WTC11 (cell line): Measurements from ENCODE around the gene ROR2. TPM values are rescaled to one million over a fixed set of nuclear protein-coding genes. Genes with fewer than 3 reads are reported as not detected.

Experiments used
- ATAC-seq: fragments of 200-7000 bp; cut with Tn5 transposase; 2 replicates; pipeline ENCODE4 v1.10.0; 2021; ENCODE audit warnings: mild to moderate bottlenecking, moderate library complexity
- CTCF ChIA-PET: fragments of 300-600 bp; sonication (Branson Sonifier 250); formaldehyde crosslinking; loops from one replicate; lab custom pipeline; 2021; ENCODE audit warnings: antibody characterized with exemption; lab: Charles Lee
- POLR2A ChIA-PET: fragments of 350-600 bp; sonication (Branson Sonifier 250); formaldehyde crosslinking; loops from one replicate; lab custom pipeline; 2021; ENCODE audit warnings: antibody characterized with exemption; lab: Charles Lee
- DNase-seq: peaks from one replicate; pipeline ENCODE4 v3.0.0; 2021; ENCODE audit warnings: low spot score
- H3K27ac Mint-ChIP-seq: 2 replicates; pipeline ENCODE4 v1.8.0; 2021; ENCODE audit warnings: mixed read lengths
- H3K27me3 Mint-ChIP-seq: 2 replicates; pipeline ENCODE4 v1.8.0; 2021; ENCODE audit warnings: low read depth, mild to moderate bottlenecking, moderate library complexity, mixed read lengths
- H3K36me3 Mint-ChIP-seq: 2 replicates; pipeline ENCODE4 v1.8.0; 2021; ENCODE audit warnings: mixed read lengths
- H3K4me1 Mint-ChIP-seq: 2 replicates; pipeline ENCODE4 v1.8.0; 2022; ENCODE audit warnings: mixed read lengths
- H3K4me3 Mint-ChIP-seq: 2 replicates; pipeline ENCODE4 v1.8.0; 2021; ENCODE audit warnings: mild to moderate bottlenecking, moderate library complexity, mixed read lengths
- H3K9me3 Mint-ChIP-seq: 2 replicates; pipeline ENCODE4 v1.8.0; 2021; ENCODE audit warnings: mixed read lengths
- ATF1 ChIP-seq: sonication (generic); formaldehyde crosslinking; IDR thresholded peaks from 2 replicates; pipeline ENCODE4 v1.8.1; 2023; ENCODE audit warnings: mild to moderate bottlenecking, moderate library complexity, missing genetic modification reagents
- CREM ChIP-seq: sonication (generic); formaldehyde crosslinking; IDR thresholded peaks from 2 replicates; pipeline ENCODE4 v1.8.1; 2022; ENCODE audit warnings: mild to moderate bottlenecking, missing genetic modification reagents, moderate library complexity
- E2F4 ChIP-seq: sonication (generic); formaldehyde crosslinking; IDR thresholded peaks from 2 replicates; pipeline ENCODE4 v1.8.1; 2022; ENCODE audit warnings: low read depth, mild to moderate bottlenecking, moderate library complexity, missing genetic modification reagents, borderline replicate concordance
- ELF4 ChIP-seq: sonication (generic); formaldehyde crosslinking; IDR thresholded peaks from 2 replicates; pipeline ENCODE4 v1.8.1; 2022; ENCODE audit warnings: low read depth, mild to moderate bottlenecking, moderate library complexity, missing genetic modification reagents
- ESRRA ChIP-seq: sonication (generic); formaldehyde crosslinking; IDR thresholded peaks from 2 replicates; pipeline ENCODE4 v1.8.1; 2022; ENCODE audit warnings: mild to moderate bottlenecking, missing genetic modification reagents, borderline replicate concordance
- FOXP1 ChIP-seq: sonication (generic); formaldehyde crosslinking; IDR thresholded peaks from 2 replicates; pipeline ENCODE4 v1.8.0; 2022; ENCODE audit warnings: missing genetic modification reagents, mild to moderate bottlenecking, moderate library complexity, borderline replicate concordance
- GABPB1 ChIP-seq: sonication (generic); formaldehyde crosslinking; IDR thresholded peaks from 2 replicates; pipeline ENCODE4 v1.8.1; 2023; ENCODE audit warnings: mild to moderate bottlenecking, missing genetic modification reagents
- GTF2I ChIP-seq: fragments of 250-450 bp; sonication (Bioruptor Pico); conservative IDR thresholded peaks from 2 replicates; pipeline ENCODE4 v1.4.0; 2021; ENCODE audit warnings: mild to moderate bottlenecking
- IRF1 ChIP-seq: sonication (generic); formaldehyde crosslinking; IDR thresholded peaks from 2 replicates; pipeline ENCODE4 v1.8.0; 2023; ENCODE audit warnings: missing genetic modification reagents
- IRF2 ChIP-seq: sonication (generic); formaldehyde crosslinking; IDR thresholded peaks from 2 replicates; pipeline ENCODE4 v1.8.0; 2022; ENCODE audit warnings: low read depth, missing genetic modification reagents, borderline replicate concordance
- NFATC4 ChIP-seq: fragments of 250-450 bp; sonication (Bioruptor Pico); IDR thresholded peaks from 2 replicates; pipeline ENCODE4 v1.9.0; 2021; ENCODE audit warnings: mild to moderate bottlenecking
- NR2C2 ChIP-seq: sonication (generic); formaldehyde crosslinking; IDR thresholded peaks from 2 replicates; pipeline ENCODE4 v1.8.0; 2022; ENCODE audit warnings: mild to moderate bottlenecking, missing genetic modification reagents
- OVOL2 ChIP-seq: fragments of 250-450 bp; sonication (Bioruptor Pico); IDR thresholded peaks from 2 replicates; pipeline ENCODE4 v1.9.0; 2021; ENCODE audit warnings: mild to moderate bottlenecking, borderline replicate concordance
- PRDM15 ChIP-seq: sonication (generic); formaldehyde crosslinking; IDR thresholded peaks from 2 replicates; pipeline ENCODE4 v1.8.0; 2022; ENCODE audit warnings: missing genetic modification reagents
- SOX15 ChIP-seq: fragments of 250-450 bp; sonication (Bioruptor Pico); IDR thresholded peaks from 2 replicates; pipeline ENCODE4 v1.9.0; 2021; ENCODE audit warnings: mild to moderate bottlenecking
- SP1 ChIP-seq: sonication (generic); formaldehyde crosslinking; conservative IDR thresholded peaks from 2 replicates; pipeline ENCODE4 v1.8.1; 2022; ENCODE audit warnings: missing genetic modification reagents
- TEAD1 ChIP-seq: sonication (generic); formaldehyde crosslinking; IDR thresholded peaks from 2 replicates; pipeline ENCODE4 v1.8.0; 2022; ENCODE audit warnings: mild to moderate bottlenecking, missing genetic modification reagents
- TEAD4 ChIP-seq: sonication (generic); formaldehyde crosslinking; IDR thresholded peaks from 2 replicates; pipeline ENCODE4 v1.8.0; 2022; ENCODE audit warnings: mild to moderate bottlenecking, missing genetic modification reagents
- TP53 ChIP-seq: sonication (generic); formaldehyde crosslinking; IDR thresholded peaks from 2 replicates; pipeline ENCODE4 v1.8.1; 2023; ENCODE audit warnings: mild to moderate bottlenecking, missing genetic modification reagents
- USF2 ChIP-seq: sonication (generic); formaldehyde crosslinking; IDR thresholded peaks from 2 replicates; pipeline ENCODE4 v1.8.1; 2023; ENCODE audit warnings: mild to moderate bottlenecking, missing genetic modification reagents, moderate library complexity
- ZMAT4 ChIP-seq: fragments of 250-450 bp; sonication (Bioruptor Pico); IDR thresholded peaks from 2 replicates; pipeline ENCODE4 v1.9.0; 2021; ENCODE audit warnings: mild to moderate bottlenecking
- ZNF121 ChIP-seq: sonication (generic); formaldehyde crosslinking; IDR thresholded peaks from 2 replicates; pipeline ENCODE4 v1.8.0; 2023; ENCODE audit warnings: missing genetic modification reagents
- ZNF232 ChIP-seq: sonication (generic); formaldehyde crosslinking; IDR thresholded peaks from 2 replicates; pipeline ENCODE4 v1.8.0; 2022; ENCODE audit warnings: mild to moderate bottlenecking, missing genetic modification reagents
- ZNF423 ChIP-seq: fragments of 250-450 bp; sonication (Bioruptor Pico); IDR thresholded peaks from 2 replicates; pipeline ENCODE4 v2.1.2; 2022; ENCODE audit warnings: mild to moderate bottlenecking, moderate library complexity
- ZNF425 ChIP-seq: fragments of 250-450 bp; sonication (Bioruptor Pico); conservative IDR thresholded peaks from 2 replicates; pipeline ENCODE4 v1.9.0; 2021; ENCODE audit warnings: mild to moderate bottlenecking
- ZNF671 ChIP-seq: fragments of 250-450 bp; sonication (Bioruptor Pico); IDR thresholded peaks from 2 replicates; pipeline ENCODE4 v1.8.0; 2021; ENCODE audit warnings: mild to moderate bottlenecking
- total RNA-seq: library from RNA; stranded (reverse); gene quantifications from 3 replicates; pipeline ENCODE4 v1.2.3, GENCODE V29; 2021

Gene ROR2
- total RNA-seq, 1 experiment from 2014 or later, result 19.8 TPM

- TF ChIP-seq USF2 (CRISPR knock-in tag), result no peak
- TF ChIP-seq TP53, result no peak
Observed at GRCh38 chr9:91879231-91879630, 70.8 kb downstream of the ROR2 start (continued).

- H3K36me3 Mint-ChIP-seq, result no peaks in the 10 kb centered on the region
- POLR2A ChIA-PET, result interaction anchor here (0.6 kb wide), 1 partner anchor 14 kb away, joined by 6 read pairs; no protein-coding TSS in a partner anchor
- H3K27ac Mint-ChIP-seq, result no peak overlapping the region
- H3K4me3 Mint-ChIP-seq, result no peak overlapping the region
- ATAC-seq, result no peak
- DNase-seq, result no peak
- CTCF ChIA-PET, result no interaction called here
- TF ChIP-seq ATF1 (CRISPR knock-in tag) (no peak), SP1 (CRISPR knock-in tag) (no peak), ZMAT4 (CRISPR knock-in tag) (no peak), SOX15 (CRISPR knock-in tag) (no peak), OVOL2 (CRISPR knock-in tag) (no peak), FOXP1 (CRISPR knock-in tag) (no peak), NFATC4 (CRISPR knock-in tag) (no peak), TEAD4 (CRISPR knock-in tag) (no peak), IRF2 (CRISPR knock-in tag) (no peak), E2F4 (no peak), GTF2I (CRISPR knock-in tag) (no peak), TEAD1 (CRISPR knock-in tag) (no peak), ZNF232 (no peak), ZNF121 (CRISPR knock-in tag) (no peak), PRDM15 (CRISPR knock-in tag) (no peak), IRF1 (CRISPR knock-in tag) (no peak)
- no peaks in the 10 kb centered on the region; the same call in 1 of the 2 replicates for H3K27me3 Mint-ChIP-seq
- peaks cover 25% of the 10 kb centered on the region for H3K4me1 Mint-ChIP-seq
- H3K9me3 Mint-ChIP-seq, result no peaks in the 10 kb centered on the region
Observed at GRCh38 chr9:91873637-91874051, 76.4 kb downstream of the ROR2 start.

- Mint-ChIP-seq H3K27ac (no peak overlapping the region), H3K4me1 (peaks cover 12% of the 10 kb centered on the region), H3K36me3 (no peaks in the 10 kb centered on the region), H3K27me3 (no peaks in the 10 kb centered on the region), H3K9me3 (no peaks in the 10 kb centered on the region), H3K4me3 (no peak overlapping the region)
- CTCF ChIA-PET, result interaction anchor here (0.6 kb wide), 1 partner anchor 110 kb away, joined by 3 read pairs; no protein-coding TSS in a partner anchor
- POLR2A ChIA-PET, result interaction anchor here (0.6 kb wide), 1 partner anchor 72 kb away, joined by 14 read pairs; no protein-coding TSS in a partner anchor
- DNase-seq (no peak), ATAC-seq (no peak)
- TF ChIP-seq ZNF423 (CRISPR knock-in tag) (no peak), CREM (CRISPR knock-in tag) (no peak), ZNF671 (CRISPR knock-in tag) (no peak), ELF4 (CRISPR knock-in tag) (no peak), GABPB1 (CRISPR knock-in tag) (no peak), TP53 (no peak), ESRRA (CRISPR knock-in tag) (no peak), NR2C2 (no peak), TEAD4 (CRISPR knock-in tag) (no peak), ZNF425 (CRISPR knock-in tag) (no peak)
Observed at GRCh38 chr9:91868732-91869391, 81.2 kb downstream of the ROR2 start.
